Kidney tubule cell (primary cell): ENCODE data around the gene TTLL11.

Source experiments
- DNase-seq: peaks from one replicate; pipeline ENCODE4 v3.0.0-alpha.2; 2018; ENCODE audit warnings: low spot score

The TTLL11 gene, protein sequence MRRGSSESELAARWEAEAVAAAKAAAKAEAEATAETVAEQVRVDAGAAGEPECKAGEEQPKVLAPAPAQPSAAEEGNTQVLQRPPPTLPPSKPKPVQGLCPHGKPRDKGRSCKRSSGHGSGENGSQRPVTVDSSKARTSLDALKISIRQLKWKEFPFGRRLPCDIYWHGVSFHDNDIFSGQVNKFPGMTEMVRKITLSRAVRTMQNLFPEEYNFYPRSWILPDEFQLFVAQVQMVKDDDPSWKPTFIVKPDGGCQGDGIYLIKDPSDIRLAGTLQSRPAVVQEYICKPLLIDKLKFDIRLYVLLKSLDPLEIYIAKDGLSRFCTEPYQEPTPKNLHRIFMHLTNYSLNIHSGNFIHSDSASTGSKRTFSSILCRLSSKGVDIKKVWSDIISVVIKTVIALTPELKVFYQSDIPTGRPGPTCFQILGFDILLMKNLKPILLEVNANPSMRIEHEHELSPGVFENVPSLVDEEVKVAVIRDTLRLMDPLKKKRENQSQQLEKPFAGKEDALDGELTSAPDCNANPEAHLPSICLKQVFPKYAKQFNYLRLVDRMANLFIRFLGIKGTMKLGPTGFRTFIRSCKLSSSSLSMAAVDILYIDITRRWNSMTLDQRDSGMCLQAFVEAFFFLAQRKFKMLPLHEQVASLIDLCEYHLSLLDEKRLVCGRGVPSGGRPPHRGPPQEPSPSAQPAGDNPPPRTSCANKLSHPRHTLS

DNA sequence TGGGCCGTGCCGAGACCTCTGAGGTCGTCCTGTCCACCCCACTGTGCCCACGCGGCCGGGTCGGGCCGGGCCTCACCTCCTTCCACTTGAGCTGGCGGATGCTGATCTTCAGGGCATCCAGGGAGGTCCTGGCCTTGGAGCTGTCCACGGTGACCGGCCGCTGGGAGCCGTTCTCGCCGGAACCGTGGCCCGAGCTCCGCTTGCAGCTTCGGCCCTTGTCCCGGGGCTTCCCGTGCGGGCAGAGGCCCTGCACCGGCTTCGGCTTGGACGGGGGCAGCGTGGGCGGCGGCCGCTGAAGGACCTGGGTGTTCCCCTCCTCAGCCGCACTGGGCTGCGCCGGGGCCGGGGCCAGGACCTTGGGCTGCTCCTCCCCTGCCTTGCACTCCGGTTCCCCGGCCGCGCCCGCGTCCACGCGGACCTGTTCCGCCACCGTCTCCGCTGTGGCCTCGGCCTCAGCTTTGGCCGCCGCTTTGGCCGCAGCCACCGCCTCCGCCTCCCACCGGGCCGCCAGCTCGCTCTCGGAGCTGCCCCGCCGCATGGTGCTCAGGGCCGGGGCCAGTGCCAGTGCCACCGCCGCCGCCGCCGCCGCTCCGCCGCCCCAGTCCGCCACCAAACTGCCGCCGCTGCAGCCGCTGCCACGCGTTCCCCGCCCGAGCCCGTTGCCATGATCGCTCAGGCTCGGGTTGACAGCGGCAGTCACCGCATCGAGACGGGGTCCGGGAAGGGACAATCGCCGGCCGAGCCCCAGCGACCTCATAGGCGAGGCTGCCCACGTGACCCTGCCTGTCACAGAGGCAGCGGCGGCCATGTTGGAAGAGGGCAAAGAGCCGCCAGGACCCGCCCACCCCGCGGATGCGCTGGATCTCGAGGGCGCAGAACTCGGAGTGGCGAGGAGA lies at the start of gene TTLL11:
Gene TTLL11 (minus strand): TSS at position 698 of the 896 bp plus-strand sequence. CDS start 160 bp downstream, at position 538.
- peak; percentile 94 for DNase-seq

DNA sequence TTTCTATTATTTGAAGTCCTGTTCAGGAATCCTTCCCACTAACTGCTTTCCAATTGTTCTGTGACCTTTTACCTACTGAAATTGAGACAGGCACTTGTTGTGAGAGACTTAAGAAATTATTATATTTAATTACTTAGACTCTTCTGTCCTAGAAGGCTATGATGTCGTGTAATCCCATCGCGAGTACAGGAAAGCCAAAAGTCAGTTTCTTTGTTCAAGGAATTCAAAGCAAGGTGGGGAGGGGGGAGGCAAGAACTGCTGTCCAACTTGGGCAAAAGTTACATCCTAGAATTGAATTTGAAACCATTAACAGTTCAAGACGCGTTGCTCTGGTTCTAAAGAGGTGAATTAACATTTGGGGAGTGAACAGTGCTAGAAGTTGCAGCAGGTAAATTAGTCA lies 48.6 kb upstream of the TTLL11 start:
- no peak for DNase-seq

DNA sequence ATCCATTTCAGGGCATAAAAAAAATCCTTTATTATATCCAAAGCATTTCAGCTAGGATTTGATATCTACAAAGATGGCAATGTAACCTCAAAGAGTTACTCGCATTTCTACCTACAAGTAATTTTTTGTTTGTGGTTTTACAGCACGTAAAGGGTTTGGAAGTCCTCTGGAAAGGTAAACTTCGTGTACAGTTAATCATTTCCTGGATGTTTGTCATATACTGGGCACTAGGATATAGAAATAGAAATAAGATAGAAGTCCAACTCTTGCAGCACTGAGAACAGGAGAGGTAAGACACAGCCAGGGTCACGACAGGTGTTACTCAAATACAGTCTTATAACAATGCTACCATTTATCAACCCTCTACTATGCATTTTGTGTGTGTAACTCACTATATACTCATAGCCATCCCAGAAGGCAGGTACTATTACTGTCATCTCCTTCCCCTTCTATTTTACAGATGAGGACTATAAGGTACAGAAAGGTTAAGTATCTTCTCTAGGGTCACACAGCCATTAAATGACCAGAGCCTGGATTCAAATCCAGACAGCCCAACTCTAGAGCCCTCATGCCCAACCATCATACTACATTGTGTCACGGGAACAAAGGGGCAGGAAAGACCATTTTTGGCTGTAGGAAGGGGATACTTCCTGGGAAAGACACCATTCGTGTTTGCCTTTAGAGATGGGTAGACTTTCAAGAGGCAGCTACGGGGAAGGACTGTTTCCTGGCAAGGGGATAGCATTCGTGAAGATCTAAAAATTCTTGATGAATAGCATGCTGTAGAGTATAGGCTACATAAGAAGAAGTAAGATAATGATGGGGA lies 47.5 kb upstream of the TTLL11 start:
- DNase-seq: no peak

- DNase-seq: peak; percentile 30
These were observed 45.6 kb upstream of the TTLL11 start for GRCh38 chr9:122138560-122139268.

DNA sequence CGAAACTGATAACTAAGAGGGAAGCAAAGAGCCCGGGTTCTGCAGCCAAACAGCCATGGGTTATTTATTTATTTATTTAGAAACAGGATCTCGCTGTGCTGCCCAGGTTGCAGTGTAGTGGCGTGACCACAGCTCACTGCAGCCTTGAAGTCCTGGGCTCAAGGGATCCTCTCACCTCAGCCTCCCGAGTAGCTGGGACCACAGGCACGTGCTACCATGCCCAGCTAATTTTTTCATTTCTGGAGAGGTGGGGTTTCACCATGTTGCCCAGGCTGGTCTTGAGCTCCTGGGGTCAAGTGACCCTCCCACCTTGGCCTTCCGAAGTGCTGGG lies 42.4 kb upstream of the TTLL11 start:
- DNase-seq: no peak

DNA sequence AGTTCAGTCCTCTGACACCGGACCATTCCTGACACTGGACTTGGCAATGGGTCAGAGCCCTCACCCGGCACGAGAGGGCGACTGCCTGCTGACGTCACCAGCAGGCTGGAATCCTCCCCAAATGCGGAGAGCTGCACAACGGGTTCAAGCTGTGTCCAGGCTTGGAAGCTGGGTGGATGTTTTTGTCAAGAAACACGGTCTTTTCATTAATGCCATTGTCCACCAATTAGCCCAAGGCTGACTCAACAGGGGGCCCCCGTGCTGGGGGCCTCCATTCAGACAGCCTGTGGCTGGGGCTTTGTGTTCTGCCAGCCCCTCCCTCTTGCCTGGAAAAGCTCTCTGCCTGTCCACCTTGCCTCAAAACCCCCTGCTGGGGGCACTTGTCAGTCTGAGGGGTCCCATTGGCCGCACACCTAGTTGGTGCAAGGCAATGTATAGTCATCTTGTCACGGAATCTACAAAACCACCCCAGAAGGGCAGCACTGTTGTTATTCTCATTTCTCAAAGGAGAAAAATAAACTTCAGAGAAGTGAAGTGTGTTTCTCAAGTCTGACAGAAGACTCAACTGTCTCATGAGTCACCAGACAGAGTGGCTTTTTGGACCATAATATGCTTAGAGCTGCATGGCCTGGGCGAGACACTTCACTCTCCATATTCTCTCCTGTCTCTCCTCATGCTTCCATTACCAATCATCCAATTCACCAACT lies 41.9 kb upstream of the TTLL11 start:
- DNase-seq: no peak

- no peak for DNase-seq
These were observed 41.0 kb upstream of the TTLL11 start for GRCh38 chr9:122133984-122134535.

DNA sequence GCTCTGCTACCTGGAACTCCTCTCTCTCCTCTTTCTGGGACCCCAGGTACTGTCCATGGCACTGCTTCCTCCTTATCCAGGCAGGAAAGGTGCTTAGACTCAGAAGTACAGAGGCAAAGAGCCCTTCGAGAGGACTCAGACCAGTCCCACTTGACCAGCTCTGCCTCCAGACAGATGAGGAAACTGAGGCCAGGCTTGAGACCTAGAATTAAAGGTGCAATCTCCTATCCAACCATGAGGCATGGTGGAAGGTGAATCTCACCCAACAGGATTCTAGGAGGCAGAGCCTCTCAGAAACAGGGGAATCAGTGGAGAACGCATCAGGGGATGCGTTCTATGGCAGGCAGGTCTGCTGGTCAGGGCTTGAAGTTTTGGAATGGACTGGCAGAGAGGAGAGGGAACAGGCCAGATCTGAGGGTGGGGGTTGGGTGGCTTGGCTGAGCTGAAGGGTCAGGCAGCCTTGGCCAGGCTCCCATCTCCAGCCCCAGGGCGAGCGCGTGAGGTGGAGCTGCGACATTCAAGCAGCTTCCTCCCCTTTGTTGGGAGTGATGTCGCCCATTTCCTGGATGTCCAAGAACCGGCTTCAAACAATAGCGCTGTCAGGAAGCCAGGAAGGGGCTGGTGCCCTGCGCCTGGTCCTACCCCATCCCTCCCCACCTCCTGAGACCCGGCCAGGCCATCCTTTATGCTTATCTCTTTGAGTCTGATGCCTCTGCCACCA lies 40.3 kb upstream of the TTLL11 start:
- DNase-seq: no peak

GRCh38 chr9:122132539-122132938 lies 39.4 kb upstream of the TTLL11 start:
- DNase-seq: no peak

- DNase-seq: peak; percentile 32
These were observed 38.4 kb upstream of the TTLL11 start for GRCh38 chr9:122131401-122132001.

DNA sequence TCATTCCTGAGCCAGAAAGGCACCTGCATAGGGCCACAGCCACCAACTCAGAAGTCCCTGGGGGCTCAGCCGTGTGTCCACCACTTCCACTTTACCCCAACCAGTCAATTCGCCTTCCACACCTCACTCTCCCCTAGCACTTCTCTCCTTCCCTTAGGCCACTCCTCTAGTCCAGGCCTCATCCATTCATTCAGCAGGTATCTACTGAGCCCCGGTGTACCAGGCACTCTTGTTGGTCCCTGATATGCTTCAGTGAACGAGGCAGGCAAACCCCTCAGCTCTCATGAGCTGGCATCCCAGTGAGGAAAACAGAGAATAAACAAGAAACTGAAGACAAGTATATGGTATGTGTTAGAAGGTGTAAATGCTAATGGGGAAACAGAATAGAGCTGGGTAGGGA lies 37.7 kb upstream of the TTLL11 start:
- peak; percentile 6 for DNase-seq

- no peak for DNase-seq
These were observed 36.9 kb upstream of the TTLL11 start for GRCh38 chr9:122129969-122130368.

GRCh38 chr9:122128969-122129343 lies 35.8 kb upstream of the TTLL11 start:
- no peak for DNase-seq

- DNase-seq: no peak
These were observed 35.2 kb upstream of the TTLL11 start for GRCh38 chr9:122128007-122128968.

DNA sequence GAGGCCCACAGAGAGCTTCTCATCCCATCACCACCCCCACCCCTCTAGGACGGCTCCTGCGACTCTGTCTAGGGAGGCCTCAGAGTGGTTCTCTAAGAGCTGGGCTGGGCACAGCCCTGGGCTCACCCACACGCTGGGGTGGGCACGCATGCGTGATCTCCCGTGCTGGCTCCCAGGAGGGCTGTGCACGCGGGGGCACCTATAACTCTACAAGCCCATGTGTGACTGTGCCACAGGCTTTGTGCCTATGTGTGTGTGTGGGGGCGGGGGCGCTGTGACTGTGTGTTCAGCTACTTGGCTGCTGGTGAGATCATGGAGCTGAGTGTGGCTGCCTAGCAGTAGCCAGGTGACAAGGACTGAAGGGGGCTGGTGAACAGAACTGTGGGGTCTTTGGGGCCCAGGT lies 34.3 kb upstream of the TTLL11 start:
- peak; percentile 6 for DNase-seq

DNA sequence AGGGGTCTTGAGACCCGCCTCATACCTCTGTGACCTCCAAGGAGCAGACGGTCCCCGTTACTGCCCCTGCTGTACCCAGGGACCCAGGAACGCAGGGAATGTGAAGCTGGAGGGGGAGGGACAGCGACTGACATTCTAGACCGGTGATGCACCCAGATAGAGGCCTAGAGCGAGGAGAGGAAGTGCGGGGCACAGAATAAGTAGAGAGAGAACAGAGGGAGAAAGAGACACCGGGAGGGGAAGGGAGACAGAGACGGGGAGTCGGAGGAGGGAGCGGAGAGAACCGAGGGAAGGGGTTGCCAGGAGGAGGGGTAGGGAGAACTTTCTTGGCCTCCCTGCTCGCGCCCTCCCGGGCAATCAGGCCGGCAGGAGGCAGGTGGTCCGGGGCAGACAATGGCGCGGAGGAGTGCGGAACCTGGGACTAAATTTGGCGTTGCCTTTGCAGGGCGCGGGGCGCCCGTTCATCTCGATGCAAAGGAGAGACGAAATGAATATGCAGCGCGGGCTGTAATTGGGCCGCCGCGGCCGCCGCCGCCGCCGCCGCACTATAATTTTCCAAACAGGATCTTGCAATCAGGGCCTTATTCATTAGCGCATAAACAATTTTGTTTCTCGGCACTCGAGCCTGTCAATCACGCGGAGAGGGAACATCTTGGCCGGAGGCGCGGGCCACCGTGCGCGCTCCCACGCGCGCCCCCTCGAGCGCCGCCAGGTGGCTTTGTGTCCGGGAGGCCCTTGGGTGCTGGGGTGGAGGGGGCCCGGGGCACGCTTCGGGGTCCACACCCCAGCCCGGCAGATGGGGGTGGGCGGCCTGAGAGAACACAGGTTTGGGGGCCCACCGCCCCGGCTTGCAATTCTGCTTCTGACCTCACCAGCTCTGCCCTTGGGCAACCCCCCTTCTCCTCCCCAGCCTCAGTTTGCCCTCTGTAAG lies 33.5 kb upstream of the TTLL11 start:
- peak; percentile 83 for DNase-seq
